Naive thymus-derived CD8-positive, alpha-beta T cell (primary cell): Measurements from ENCODE around the gene CHD9NB. TPM values are rescaled to one million over a fixed set of nuclear protein-coding genes. Genes with fewer than 3 reads are reported as not detected.

Source experiments
- ATAC-seq, 2 donors: fragments of 150-1000 bp; cut with Tn5 transposase in 1 of 2; sonication (Bioruptor Pico), chemical (Tn5 transposase) in 1 of 2; 1 replicate in 1 of 2; 2 replicates in 1 of 2; pipeline ENCODE4 v1.10.0; 2021; ENCODE audit warnings: mild to moderate bottlenecking in 2 of 2, moderate library complexity in 2 of 2
- POLR2A ChIA-PET: fragments of 350-600 bp; sonication (Branson Sonifier 250); formaldehyde crosslinking; loops from one replicate; lab custom pipeline; 2021; ENCODE audit warnings: antibody characterized with exemption; lab: Charles Lee
- DNase-seq, 10 donors: peaks; one replicate each; pipeline versions ENCODE4 v3.0.0 to v3.0.0-alpha.2; 2020 to 2022
- H3K27ac Mint-ChIP-seq, 10 donors: one replicate each; pipeline ENCODE4 v1.8.0; 2020 to 2022; ENCODE audit warnings: mild to moderate bottlenecking in 10 of 10, mixed read lengths in 10 of 10, moderate library complexity in 4 of 10, inconsistent platforms in 1 of 10
- H3K27me3 Mint-ChIP-seq, 5 donors: one replicate each; pipeline ENCODE4 v1.8.0; 2021 to 2022; ENCODE audit warnings: mixed read lengths in 5 of 5
- H3K36me3 Mint-ChIP-seq, 3 donors: one replicate each; pipeline ENCODE4 v1.8.0; 2020 to 2022; ENCODE audit warnings: mixed read lengths in 3 of 3, mild to moderate bottlenecking in 2 of 3, inconsistent platforms in 1 of 3
- H3K4me1 Mint-ChIP-seq, 4 donors: one replicate each; pipeline ENCODE4 v1.8.0; 2021 to 2022; ENCODE audit warnings: mixed read lengths in 4 of 4
- H3K4me3 Mint-ChIP-seq, 10 donors: one replicate each; pipeline ENCODE4 v1.8.0; 2020 to 2022; ENCODE audit warnings: mild to moderate bottlenecking in 10 of 10, mixed read lengths in 10 of 10, moderate library complexity in 6 of 10, inconsistent platforms in 1 of 10
- H3K9me3 Mint-ChIP-seq, 9 donors: one replicate each; pipeline ENCODE4 v1.8.0; 2020 to 2022; ENCODE audit warnings: mixed read lengths in 9 of 9, mild to moderate bottlenecking in 3 of 9, inconsistent platforms in 1 of 9, moderate library complexity in 1 of 9
- polyA plus RNA-seq, 3 donors: library from polyadenylated mRNA; unstranded; fragments of 300-500 nt; fragmentation: Illumina TruSeq; gene quantifications; one replicate each; pipeline ENCODE4 v1.2.3, GENCODE V29; 2021
- total RNA-seq, 8 experiments: library from RNA in 2 of 8; stranded (reverse) in 2 of 8; gene quantifications; one replicate each; pipeline ENCODE4 v1.2.3 and lab custom pipeline; 2021 to 2026

Gene CHD9NB
- total and polyA plus RNA-seq, 5 experiments from 2014 or later = not detected

DNA sequence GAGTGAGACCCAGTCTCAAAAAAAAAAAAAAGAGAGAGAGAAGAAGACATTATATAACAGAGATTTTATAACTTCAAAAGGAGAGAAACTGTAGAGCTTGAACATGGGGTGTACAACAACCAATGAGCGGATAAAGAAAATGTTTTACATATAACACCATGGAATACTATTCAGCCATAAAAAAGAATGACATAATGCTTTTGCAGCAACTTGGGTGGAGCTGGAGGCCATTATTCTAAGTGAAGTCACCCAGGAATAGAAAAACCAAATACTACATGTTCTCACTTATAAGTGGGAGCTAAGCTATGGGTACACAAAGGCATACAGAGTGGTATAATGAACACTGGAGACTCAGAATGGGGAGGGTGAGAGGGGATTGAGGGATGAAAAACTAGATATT lies 61.1 kb downstream of the CHD9NB start:
- Mint-ChIP-seq H3K36me3 (no peaks in the 10 kb centered on the region), H3K27me3 (peaks cover 7 to 22% (median 11%) of the 10 kb centered on the region in 5 donors), H3K9me3 (peaks cover 0 to 3% (median 0%) of the 10 kb centered on the region in 9 donors), H3K4me3 (no peak overlapping the region), H3K4me1 (no peaks in the 10 kb centered on the region), H3K27ac (no peak overlapping the region)
- POLR2A ChIA-PET = interaction anchor here (0.6 kb wide), 1 partner anchor 1900 kb away, joined by 3 read pairs; no protein-coding TSS in a partner anchor
- ATAC-seq (no peak), DNase-seq (no peak)

Other genes starting within 250 kb of the CHD9NB start
- 10 to 100 TPM; 36.4 to 42.6 TPM for gene CHD9, start 2.1 kb upstream of the CHD9NB start, total RNA-seq
- gene CHD9, start 2.1 kb upstream of the CHD9NB start, polyA plus RNA-seq = 10 to 100 TPM; 18.4 to 28.8 (median 21.7) TPM